ENCODE data around the gene CDK10.
"Not testable (repeated sequence)": the region's sequence is repeated elsewhere in the genome, so short reads cannot be mapped to it uniquely, and the experiment has no call there.

CDK10 gene

DNA sequence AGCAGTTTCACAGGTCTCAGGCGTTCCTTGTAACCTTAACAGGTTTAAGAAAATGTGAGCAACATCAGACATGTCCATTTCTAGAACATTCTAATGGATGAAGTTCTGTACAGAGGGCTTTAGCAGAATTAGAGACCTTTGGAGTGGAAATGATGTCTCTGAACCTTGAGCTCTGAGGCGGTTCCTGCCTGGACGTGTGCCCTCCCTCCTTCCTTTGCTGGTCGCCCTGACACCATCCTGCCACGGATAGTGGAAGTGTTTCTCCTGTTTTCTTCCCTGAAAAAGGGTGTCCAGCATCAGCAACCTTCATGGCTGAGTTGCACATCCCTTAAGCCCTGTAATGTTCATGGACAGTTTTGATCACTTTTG is 17.7 kb upstream of the CDK10 start:
- DNase-seq, result no peak

DNA sequence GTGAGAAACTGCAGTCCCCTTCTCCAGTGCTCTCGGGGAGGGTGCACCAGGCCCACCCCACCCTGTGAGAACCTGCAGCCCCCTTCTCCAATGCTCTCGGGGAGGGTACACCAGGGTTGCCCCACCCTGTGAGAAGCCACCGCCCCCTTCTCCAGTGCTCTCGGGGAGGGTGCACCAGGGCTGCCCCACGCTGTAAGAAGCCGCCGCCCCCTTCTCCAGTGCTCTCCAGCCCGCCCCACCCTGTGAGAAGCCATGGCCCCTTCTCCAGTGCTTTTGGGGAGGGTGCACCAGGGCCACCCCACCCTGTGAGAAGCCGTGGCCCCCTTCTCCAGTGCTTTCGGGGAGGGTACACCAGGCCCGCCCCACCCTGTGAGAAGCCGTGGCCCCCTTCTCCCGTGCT is 16.7 kb upstream of the CDK10 start:
- DNase-seq, result no peak

DNA sequence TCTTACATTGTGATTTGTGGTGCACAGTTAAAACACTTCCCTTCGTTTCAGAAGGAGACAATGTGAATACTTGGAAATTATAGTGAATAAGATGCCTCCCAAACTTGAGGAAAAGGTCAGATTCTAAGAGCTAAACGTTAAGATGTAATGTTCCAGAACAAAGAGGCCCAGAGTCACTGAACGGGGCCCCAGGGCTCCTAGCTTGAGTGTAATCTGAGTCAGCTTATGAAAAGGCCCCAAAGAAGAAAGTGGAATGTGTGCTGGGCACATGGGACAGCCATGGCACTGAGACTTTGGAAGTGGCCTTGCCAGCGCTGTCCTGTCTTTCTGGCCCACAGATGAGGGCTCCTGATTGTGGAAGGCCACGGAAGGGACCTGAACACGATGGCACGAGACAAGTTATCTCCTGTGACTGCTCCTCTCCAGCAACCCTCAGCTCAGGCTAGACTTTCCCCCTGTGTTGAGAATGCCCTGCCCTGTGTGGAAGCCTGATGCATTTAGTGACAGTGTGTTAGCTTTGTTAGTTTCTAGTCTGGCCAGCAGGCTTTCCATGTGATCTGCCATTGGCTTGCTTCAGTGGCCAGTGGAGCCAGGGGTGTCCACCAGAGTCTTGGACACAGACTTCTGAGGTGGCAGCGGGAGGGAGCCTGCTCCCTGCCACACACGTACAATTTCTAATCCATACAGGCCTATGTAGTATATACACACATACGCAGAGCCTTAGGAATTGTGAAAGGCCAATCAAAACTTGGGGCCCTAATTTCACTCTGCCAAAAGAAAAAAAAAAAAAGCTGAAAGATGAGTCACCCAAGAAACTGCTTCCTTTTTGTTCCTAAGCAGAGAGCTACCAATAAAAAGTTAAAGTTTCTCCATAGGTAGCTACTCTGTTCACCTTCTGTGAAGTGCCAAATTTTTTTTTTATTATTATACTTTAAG is 15.7 kb upstream of the CDK10 start:
- DNase-seq, result no peak

DNA sequence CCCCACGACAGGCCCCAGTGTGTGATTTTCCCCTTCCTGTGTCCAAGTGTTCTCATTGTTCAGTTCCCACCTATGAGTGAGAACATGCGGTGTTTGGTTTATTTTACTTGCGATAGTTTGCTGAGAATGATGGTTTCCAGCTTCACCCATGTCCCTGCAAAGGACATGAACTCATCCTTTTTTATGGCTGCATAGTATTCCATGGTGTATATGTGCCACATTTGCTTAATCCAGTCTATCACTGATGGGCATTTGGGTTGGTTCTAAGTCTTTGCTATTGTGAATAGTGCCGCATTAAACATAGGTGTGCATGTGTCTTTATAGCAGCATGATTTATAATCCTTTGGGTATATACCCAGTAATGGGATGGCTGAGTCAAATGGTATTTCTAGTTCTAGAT is 14.9 kb upstream of the CDK10 start:
- not testable (repeated sequence) for DNase-seq

DNA sequence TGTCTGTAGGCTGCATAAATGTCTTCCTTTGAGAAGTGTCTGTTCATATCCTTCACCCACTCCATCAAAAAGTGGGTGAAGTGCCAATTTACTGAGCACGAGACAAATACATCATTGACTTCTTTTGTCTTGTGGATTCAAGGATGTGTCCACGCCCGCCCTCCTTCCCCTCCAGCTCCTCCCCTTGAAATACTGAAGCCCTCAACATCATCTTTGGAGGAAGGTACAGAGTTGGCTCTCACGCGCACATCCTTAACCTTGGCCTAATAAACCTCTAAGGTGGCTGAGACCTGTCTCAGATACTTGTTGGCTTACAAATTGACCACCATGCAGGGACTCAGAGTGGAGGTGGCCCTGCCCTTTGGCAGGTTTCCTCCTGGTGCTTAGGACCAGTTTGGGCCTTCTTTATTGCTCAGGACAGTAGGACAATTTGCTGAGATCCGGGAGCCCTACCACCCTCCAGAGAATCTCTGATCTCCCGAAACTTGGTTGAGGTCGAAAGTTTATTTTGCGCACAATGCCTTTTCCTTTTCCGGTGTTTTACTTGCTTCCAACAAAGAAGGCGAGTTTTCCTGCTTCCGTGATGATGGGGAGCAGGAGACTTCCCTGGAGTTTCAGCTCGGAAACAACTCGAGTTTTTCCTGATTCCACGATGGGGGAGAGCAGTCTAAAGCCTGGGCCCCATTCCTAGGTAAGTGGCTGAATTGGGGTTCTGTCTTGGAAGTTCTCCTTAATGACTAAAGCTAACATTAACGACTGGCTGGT is 14.1 kb upstream of the CDK10 start:
- no peak for DNase-seq

DNA sequence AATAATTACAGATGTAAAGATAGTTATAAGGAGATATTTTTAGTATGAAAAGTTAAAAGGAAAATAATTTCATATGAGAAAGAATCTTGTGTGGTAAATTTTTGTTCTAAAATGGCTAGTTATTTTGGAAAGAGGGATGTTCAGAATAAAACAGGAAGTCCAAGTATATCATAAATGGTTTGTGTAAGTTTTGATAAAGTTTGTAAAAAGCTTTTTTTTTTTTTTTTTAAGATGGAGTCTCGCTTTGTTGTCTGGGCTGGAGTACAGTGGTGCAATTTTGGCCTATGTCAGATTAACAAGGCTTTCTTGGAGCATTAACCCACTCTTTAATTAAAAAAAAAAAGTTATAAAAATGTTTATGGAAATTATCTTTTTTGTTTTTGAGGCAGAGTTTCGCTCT is 8.2 kb upstream of the CDK10 start:
- no peak for DNase-seq

DNA sequence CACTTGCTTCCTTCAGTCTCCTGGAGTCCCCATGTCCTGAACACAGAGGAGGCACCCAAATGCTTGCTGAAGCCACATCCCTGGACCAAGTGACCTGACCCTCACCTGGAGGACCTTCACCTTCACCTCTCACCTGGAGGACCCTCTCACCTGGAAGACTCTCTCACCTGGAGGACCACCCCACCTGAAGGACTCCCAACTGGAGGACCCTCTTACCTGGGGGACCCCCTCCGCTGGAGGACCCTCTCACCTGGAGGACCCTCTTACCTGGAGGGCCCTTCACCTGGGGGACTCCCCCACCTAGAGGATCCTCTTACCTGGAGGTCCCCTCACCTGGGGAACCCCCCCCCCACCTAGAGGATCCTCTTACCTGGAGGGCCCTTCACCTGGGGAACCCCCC is 573 bp upstream of the CDK10 start:
- DNase-seq, result no peak

DNA sequence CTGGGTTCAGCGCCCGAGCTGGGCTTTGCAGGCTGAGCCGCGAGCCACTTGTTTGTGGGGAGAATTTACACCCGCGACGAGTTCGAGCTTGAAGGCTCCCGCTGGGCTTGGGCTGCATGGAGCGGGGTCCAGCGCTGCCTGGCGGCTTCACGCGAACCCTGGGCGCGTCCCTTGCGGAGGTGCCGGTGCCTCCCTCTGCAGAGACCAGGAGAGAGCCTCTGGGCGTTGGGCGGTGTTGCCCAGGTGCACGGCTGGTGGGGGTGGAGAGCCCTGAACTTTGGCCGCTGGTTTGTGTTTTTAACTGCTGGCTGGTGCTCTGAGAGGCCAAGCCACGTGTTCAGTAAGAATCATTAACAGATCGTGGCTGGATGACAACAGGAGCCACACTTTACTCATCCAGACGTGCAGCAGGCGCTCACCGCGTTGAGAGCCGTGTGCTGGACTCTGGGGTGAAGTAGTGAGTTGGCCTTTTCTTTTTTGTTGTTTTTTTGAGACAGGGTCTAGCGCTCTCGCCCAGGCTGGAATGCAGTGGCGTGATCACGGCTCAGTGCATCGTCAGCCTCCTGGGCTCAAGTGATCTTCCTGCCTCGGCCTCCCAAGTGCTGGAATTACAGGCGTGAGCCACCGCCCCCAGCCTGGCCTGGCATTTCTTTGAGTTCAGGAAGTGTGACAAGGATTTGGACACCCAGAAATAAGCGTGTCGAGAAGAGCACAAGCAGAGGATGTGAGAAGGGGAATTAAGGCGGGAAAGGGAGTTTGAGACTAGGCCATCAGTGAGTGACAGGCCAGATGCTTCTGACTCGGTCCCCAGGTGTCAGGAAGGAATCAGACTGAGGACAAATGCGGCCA is 827 bp downstream of the CDK10 start:
- DNase-seq, result no peak

DNA sequence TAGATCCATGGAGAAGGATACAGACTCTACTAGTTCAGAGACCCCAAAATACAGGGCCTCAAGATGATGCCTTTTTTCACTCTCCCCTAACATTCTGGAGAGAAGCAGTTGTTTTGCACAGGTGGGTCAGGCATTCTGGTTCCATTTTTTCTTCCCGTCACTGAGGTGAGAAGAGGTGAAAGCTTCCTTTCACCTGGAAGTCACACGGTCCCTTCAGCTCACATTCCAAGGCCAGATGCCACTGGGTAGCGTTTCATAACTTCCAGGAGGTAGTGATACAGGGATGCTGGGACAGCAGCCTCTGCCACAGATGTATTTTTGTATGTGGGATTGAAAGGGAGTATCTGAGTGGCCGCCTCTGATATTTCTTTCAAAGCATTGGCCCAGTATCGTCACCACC is 1.9 kb downstream of the CDK10 start:
- no peak for DNase-seq

DNA sequence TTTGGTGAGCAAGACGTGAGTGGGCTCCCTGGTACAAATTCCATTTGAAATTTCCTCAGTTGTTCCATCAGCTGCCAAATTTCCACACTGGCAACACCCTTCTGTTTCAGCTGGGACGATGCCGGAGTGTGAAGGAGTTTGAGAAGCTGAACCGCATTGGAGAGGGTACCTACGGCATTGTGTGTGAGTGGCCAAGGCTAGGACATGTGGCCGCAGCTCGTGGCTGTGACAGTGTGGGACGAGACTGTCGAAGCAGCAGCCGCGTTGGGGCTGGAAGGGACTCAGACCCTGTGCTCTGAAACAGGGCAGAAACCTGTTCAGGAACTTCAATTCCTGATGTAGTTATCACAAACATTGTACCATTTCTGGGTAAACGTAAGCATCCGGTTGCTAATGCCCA is 2.7 kb downstream of the CDK10 start:
- DNase-seq, result no peak

DNA sequence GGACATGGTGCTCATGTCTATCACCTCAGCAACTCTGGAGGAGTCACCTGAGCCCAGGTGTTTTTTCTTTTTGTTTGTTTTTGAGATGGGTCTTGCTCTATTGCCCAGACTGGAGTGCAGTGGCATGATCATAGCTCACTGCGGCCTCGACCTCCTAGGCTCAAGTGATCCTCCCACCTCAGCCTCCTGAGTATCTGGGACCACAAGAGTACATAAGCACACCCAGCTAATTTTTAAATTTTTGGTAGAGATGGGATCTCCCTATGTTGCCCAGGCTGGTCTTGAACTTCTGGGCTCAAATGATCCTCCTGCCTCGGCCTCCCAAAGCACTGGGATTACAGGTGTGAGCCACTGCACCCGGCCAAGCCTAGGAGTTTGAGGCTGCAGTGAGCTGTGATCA is 3.1 kb downstream of the CDK10 start:
- not testable (repeated sequence) for DNase-seq

DNA sequence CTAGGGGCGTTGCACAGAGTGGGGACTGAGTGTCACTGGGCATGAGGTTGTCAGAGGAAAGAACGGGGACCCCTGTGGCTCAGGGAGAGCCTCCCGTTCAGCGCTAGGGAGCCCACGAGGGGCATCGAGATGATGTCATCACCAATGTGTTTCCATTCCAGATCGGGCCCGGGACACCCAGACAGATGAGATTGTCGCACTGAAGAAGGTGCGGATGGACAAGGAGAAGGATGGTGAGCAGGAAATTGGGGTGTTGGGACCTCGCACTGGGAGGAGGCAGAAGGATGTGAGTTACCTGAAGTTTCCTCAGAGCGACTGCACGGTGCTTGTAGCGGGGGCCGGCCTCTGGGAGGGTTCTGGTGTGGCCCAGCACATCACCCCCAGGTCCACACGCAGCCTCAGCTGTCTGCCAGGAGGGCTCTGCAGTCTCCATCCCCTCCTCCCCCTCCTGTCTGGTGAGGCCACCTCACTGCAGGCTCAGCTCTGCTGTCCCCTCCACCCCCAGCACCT is 4.0 kb downstream of the CDK10 start:
- no peak for DNase-seq

DNA sequence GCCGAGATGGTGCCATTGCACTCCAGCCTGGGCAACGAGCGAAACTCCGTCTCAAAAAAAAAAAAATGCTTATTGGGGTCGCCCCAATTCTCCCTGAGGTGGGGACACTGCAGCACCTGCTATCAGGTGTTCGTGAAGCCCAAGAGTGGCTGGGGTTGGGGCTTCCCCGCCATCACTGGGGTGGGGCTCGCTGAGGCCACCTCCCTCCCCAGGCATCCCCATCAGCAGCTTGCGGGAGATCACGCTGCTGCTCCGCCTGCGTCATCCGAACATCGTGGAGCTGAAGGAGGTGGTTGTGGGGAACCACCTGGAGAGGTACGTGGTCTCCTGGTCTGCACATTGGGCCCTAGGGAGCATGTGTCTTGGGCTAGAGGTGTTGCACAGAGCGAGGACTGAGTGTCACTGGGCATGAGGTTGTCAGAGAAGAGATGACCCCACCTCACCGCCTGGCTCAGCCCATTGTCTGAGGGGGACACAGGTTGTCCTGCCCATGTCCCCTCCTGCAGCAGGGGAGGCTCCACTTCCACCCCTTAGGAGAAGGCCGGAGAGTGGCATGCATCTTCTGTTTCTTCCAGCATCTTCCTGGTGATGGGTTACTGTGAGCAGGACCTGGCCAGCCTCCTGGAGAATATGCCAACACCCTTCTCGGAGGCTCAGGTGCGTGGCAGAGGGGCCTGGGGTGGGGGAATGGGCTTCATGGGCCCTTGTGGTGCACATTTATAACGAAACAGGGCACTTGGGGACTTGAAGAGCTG is 4.9 kb downstream of the CDK10 start:
- no peak for DNase-seq

DNA sequence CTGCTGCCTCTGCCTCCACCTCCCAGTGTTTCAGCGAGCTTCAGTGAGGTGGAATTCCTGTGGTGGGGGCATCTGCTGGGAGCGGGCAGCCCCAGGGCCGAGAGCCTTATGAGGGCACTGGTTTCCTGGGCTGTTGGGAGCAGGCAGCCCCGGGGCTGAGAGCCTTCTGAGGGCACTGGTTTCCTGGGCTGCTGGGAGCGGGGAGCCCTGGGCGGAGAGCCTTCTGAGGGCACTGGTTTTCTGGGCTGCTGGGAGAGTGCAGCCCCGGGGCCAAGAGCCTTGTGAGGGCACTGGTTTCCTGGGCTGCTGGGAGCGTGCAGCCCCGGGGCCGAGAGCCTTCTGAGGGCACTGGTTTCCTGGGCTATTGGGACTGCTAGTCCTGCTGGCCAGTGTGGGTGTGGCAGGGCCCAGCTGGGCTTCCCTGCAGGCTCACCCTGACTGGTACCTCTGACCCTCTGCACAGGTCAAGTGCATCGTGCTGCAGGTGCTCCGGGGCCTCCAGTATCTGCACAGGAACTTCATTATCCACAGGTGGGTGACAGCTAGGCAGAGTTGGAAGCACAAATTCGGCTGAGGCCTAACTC is 5.6 kb downstream of the CDK10 start:
- DNase-seq, result no peak

DNA sequence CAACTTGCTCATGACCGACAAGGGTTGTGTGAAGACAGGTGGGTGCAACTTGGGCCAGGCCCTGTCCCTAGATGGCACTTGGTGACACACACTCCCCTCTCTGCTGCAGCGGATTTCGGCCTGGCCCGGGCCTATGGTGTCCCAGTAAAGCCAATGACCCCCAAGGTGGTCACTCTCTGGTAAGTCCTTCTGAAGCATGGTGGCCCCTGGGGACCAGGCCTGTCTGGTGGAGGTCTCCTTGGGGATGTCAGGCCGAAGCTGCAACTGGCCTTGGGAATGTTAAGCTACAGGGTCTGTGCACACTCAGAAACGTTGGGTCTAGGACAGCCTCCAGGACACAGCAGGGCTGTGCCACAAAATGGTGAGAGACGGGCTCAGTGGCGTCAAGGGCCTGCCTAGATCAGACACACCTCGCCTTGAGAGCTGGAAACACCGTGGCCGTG is 6.8 kb downstream of the CDK10 start:
- DNase-seq, result no peak

DNA sequence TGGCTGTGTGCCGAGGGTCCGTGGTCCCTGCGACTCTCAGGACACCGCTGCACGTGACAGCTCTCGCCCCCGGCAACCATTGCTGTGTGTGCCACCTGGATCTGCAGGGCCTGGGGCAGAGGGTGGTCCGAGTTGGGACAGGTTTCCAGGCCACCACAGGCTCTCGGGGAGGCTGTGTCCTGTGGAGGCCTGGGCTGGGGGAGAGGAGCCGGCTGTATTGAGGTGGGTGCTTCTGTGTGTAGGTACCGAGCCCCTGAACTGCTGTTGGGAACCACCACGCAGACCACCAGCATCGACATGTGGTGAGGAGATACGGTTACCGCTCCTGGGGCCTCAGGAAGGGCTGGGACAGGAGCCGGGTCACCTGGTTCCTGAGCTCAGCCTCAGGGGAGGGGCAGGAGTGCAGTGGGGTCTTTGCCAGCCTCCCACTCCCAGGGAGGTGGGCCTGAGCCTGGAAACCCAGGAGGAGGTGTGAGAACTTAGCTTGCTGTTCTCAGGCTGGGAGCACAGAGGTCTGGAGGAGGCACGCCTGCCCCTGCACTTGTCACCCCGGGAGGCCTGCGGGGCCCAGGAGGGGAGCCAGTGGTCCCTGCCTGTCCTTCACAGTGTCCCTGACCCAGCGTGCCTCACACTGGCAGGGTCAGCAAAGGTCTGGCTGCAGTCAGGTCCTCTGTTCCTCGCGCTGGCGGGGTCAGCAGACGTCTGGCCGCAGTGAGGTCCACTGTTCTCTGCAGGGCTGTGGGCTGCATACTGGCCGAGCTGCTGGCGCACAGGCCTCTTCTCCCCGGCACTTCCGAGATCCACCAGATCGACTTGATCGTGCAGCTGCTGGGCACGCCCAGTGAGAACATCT is 7.7 kb downstream of the CDK10 start:
- DNase-seq, result no peak

DNA sequence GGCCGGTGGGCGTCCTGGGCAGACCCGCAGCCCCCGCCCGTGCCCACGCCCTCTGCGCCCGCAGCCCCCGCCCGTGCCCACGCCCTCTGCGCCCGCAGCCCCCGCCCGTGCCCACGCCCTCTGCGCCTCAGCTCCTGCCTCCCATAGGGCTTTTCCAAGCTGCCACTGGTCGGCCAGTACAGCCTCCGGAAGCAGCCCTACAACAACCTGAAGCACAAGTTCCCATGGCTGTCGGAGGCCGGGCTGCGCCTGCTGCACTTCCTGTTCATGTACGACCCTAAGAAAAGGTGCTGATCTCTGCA is 8.2 kb downstream of the CDK10 start:
- DNase-seq, result not testable (repeated sequence)

DNA sequence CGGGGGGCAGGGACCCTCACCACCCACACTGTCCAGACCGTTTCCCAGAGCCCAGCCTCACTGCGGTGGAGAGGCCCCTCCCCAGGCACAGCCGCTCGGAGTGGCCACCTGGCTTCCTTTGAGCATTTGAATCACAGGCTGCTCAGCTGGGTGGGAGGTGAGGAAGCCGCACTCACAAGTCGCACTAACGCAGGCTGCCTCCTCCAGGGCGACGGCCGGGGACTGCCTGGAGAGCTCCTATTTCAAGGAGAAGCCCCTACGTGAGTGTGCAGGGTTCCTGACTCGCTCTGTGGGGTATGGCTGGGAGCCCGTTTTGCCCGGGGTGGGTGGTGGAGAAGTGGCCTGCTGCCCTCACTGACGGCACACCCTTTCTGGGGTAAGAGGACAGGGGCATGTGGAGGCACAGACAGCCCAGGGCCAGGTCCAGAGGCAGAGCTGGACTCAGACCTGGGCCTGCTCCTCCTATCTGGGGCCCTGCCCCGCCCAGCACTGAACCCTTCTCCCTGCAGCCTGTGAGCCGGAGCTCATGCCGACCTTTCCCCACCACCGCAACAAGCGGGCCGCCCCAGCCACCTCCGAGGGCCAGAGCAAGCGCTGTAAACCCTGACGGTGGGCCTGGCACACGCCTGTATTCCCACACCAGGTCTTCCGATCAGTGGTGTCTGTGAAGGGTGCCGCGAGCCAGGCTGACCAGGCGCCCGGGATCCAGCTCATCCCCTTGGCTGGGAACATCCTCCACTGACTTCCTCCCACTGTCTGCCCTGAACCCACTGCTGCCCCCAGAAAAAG is 8.8 kb downstream of the CDK10 start:
- no peak for DNase-seq

DNA sequence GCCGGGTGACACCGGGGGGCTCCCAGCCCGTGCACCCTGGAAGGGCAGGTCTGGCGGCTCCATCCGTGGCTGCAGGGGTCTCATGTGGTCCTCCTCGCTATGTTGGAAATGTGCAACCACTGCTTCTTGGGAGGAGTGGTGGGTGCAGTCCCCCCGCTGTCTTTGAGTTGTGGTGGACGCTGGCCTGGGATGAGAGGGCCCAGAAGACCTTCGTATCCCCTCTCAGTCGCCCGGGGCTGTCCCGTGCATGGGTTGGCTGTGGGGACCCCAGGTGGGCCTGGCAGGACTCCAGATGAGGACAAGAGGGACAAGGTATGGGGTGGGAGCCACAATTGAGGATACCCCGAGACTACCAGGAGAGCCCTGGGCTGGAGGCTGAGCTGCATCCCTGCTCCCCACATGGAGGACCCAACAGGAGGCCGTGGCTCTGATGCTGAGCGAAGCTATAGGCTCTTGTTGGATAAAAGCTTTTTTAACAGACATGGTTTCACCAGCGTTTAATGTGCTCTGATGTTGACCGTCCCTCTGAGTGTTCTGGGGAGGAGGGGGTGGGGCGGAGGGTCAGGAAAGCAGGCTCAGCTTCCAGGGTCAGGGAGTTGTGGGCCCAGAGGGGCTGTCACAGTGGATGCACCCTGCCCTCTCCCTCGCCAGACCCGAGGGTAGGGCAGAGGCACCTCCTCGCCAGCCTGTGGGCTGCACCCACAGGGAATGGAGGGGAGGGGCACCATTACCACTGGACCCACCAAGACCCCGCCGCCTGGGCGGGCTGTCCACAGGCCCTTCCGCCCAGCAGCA is 9.6 kb downstream of the CDK10 start:
- no peak for DNase-seq
